Measurements from ENCODE around the gene ARMH1. TPM values are rescaled to one million over a fixed set of nuclear protein-coding genes. Genes with fewer than 3 reads are reported as not detected.

Gene ARMH1
- total RNA-seq, 1 experiment from 2014 or later: 0.65 TPM

GRCh38 chr1:44630116-44630515 is 44.4 kb upstream of the ARMH1 start:
- H3K4me1 Mint-ChIP-seq (ENCODE audit: insufficient read depth, unreplicated experiment): peaks cover 20% of the 10 kb centered on the region
- no peaks in the 10 kb centered on the region for H3K27me3 Mint-ChIP-seq (ENCODE audit: insufficient read depth, unreplicated experiment)
- intact Hi-C loops (cut with micrococcal nuclease): no loop called here
- H3K27ac Mint-ChIP-seq (ENCODE audit: low read depth, unreplicated experiment): no peak overlapping the region
- no peak for TF ChIP-seq CTCF (IDR thresholded peaks at IDR 0.05; ENCODE audit: unreplicated experiment)
- DNase-seq (ENCODE audit: unreplicated experiment): no peak
- CTCF ChIA-PET: interaction anchor here (0.6 to 4.0 kb wide), 2 partner anchors 22 to 167 kb away, joined by 3 to 33 read pairs; no protein-coding TSS in a partner anchor
- H3K4me3 Mint-ChIP-seq (ENCODE audit: unreplicated experiment): no peak overlapping the region
- POLR2A ChIA-PET: interaction anchor here (2.6 kb wide), 1 partner anchor 44 kb away, joined by 22 read pairs; the partner anchor contains the start of genes ARMH1 and TMEM53
- no TSS peak for BruUV-seq (replicated peaks)
- peaks cover 12% of the 10 kb centered on the region for H3K36me3 Mint-ChIP-seq (ENCODE audit: insufficient read depth, unreplicated experiment)
- H3K9me3 Mint-ChIP-seq (ENCODE audit: unreplicated experiment): no peaks in the 10 kb centered on the region

- no peaks in the 10 kb centered on the region for H3K27me3 Mint-ChIP-seq (ENCODE audit: insufficient read depth, unreplicated experiment)
- TSS peak; percentile 76 for BruUV-seq (replicated peaks)
- peaks cover 20% of the 10 kb centered on the region for H3K4me1 Mint-ChIP-seq (ENCODE audit: insufficient read depth, unreplicated experiment)
- no peak for DNase-seq (ENCODE audit: unreplicated experiment)
- peaks cover 20% of the 10 kb centered on the region for H3K36me3 Mint-ChIP-seq (ENCODE audit: insufficient read depth, unreplicated experiment)
- H3K4me3 Mint-ChIP-seq (ENCODE audit: unreplicated experiment): peak overlapping the region; percentile 79
- intact Hi-C loops (cut with micrococcal nuclease): no loop called here
- peak overlapping the region; percentile 98 for H3K27ac Mint-ChIP-seq (ENCODE audit: low read depth, unreplicated experiment)
- ChIA-PET CTCF (interaction anchor here (0.9 to 4.0 kb wide), 4 partner anchors 21 to 414 kb away, joined by 4 to 33 read pairs (median 4); no protein-coding TSS in a partner anchor), POLR2A (interaction anchor here (0.6 to 2.6 kb wide), 21 partner anchors 8 to 414 kb away, joined by 3 to 22 read pairs (median 4); partner anchors contain the start of genes ARMH1, BTBD19 and TMEM53)
- no peak for TF ChIP-seq CTCF (IDR thresholded peaks at IDR 0.05; ENCODE audit: unreplicated experiment)
- no peaks in the 10 kb centered on the region for H3K9me3 Mint-ChIP-seq (ENCODE audit: unreplicated experiment)
Observed at GRCh38 chr1:44631333-44631646, 43.2 kb upstream of the ARMH1 start.

GRCh38 chr1:44631647-44632539 is 42.6 kb upstream of the ARMH1 start:
- H3K36me3 Mint-ChIP-seq (ENCODE audit: insufficient read depth, unreplicated experiment): peaks cover 26% of the 10 kb centered on the region
- BruUV-seq (replicated peaks): no TSS peak
- ChIA-PET POLR2A (interaction anchor here (0.5 to 2.6 kb wide), 30 partner anchors 9 to 881 kb away, joined by 3 to 22 read pairs (median 3); partner anchors contain the start of genes ARMH1, BTBD19 and TMEM53), CTCF (interaction anchor here (0.5 to 4.0 kb wide), 6 partner anchors 20 to 415 kb away, joined by 3 to 33 read pairs (median 4); no protein-coding TSS in a partner anchor)
- peaks cover 20% of the 10 kb centered on the region for H3K4me1 Mint-ChIP-seq (ENCODE audit: insufficient read depth, unreplicated experiment)
- peak; percentile 87 for DNase-seq (ENCODE audit: unreplicated experiment)
- H3K27me3 Mint-ChIP-seq (ENCODE audit: insufficient read depth, unreplicated experiment): no peaks in the 10 kb centered on the region
- H3K9me3 Mint-ChIP-seq (ENCODE audit: unreplicated experiment): no peaks in the 10 kb centered on the region
- peak overlapping the region; percentile 98 for H3K27ac Mint-ChIP-seq (ENCODE audit: low read depth, unreplicated experiment)
- no peak for TF ChIP-seq CTCF (IDR thresholded peaks at IDR 0.05; ENCODE audit: unreplicated experiment)
- H3K4me3 Mint-ChIP-seq (ENCODE audit: unreplicated experiment): peak overlapping the region; percentile 79
- intact Hi-C loops (cut with micrococcal nuclease): no loop called here

GRCh38 chr1:44632598-44632997 is 41.9 kb upstream of the ARMH1 start:
- TSS peak; percentile 59 for BruUV-seq (replicated peaks)
- TF ChIP-seq CTCF (IDR thresholded peaks at IDR 0.05; ENCODE audit: unreplicated experiment): no peak
- peaks cover 20% of the 10 kb centered on the region for H3K4me1 Mint-ChIP-seq (ENCODE audit: insufficient read depth, unreplicated experiment)
- peak overlapping the region; percentile 79 for H3K4me3 Mint-ChIP-seq (ENCODE audit: unreplicated experiment)
- H3K27ac Mint-ChIP-seq (ENCODE audit: low read depth, unreplicated experiment): peak overlapping the region; percentile 98
- no peaks in the 10 kb centered on the region for H3K9me3 Mint-ChIP-seq (ENCODE audit: unreplicated experiment)
- no peaks in the 10 kb centered on the region for H3K27me3 Mint-ChIP-seq (ENCODE audit: insufficient read depth, unreplicated experiment)
- CTCF ChIA-PET: interaction anchor here (0.6 to 4.0 kb wide), 6 partner anchors 19 to 415 kb away, joined by 3 to 33 read pairs (median 4); no protein-coding TSS in a partner anchor
- POLR2A ChIA-PET: interaction anchor here (0.5 to 2.6 kb wide), 15 partner anchors 9 to 881 kb away, joined by 3 to 22 read pairs (median 3); partner anchors contain the start of genes ARMH1 and TMEM53
- intact Hi-C loops (cut with micrococcal nuclease): no loop called here
- DNase-seq (ENCODE audit: unreplicated experiment): no peak
- peaks cover 33% of the 10 kb centered on the region for H3K36me3 Mint-ChIP-seq (ENCODE audit: insufficient read depth, unreplicated experiment)

Data from MCF 10A (cell line).